NOMO-1 (cell line): ENCODE measurements around the gene DAPK1.

Experiments used
- DNase-seq, 2 experiments: peaks; one replicate each; lab custom pipeline; 2025; ENCODE audit not compliant: unreplicated experiment in 2 of 2; lab: John Stamatoyannopoulos, UW

Gene DAPK1

GRCh38 chr9:87638292-87638691 lies 140.6 kb downstream of the DAPK1 start:
- no peak for DNase-seq

- no peak for DNase-seq
Measured at GRCh38 chr9:87639949-87640348, 142.3 kb downstream of the DAPK1 start.

- no peak for DNase-seq
Measured at GRCh38 chr9:87640385-87640795, 142.7 kb downstream of the DAPK1 start.

- no peak for DNase-seq
Measured at GRCh38 chr9:87641067-87641466, 143.4 kb downstream of the DAPK1 start.

GRCh38 chr9:87642330-87643106 lies 144.9 kb downstream of the DAPK1 start:
- no peak for DNase-seq

- DNase-seq, result no peak
Measured at GRCh38 chr9:87643107-87643650, 145.5 kb downstream of the DAPK1 start.

GRCh38 chr9:87643778-87644570 lies 146.3 kb downstream of the DAPK1 start:
- no peak for DNase-seq

GRCh38 chr9:87644659-87645058 lies 147.0 kb downstream of the DAPK1 start:
- DNase-seq, result no peak

- no peak for DNase-seq
Measured at GRCh38 chr9:87646546-87646945, 148.9 kb downstream of the DAPK1 start.

GRCh38 chr9:87647114-87647513 lies 149.4 kb downstream of the DAPK1 start:
- DNase-seq, result no peak

- no peak for DNase-seq
Measured at GRCh38 chr9:87648606-87649005, 150.9 kb downstream of the DAPK1 start.

- DNase-seq, result no peak
Measured at GRCh38 chr9:87650611-87651295, 153.1 kb downstream of the DAPK1 start.

GRCh38 chr9:87651431-87651830 lies 153.8 kb downstream of the DAPK1 start:
- DNase-seq, result no peak

- DNase-seq, result peak; percentile 23 to 44
Measured at GRCh38 chr9:87653941-87654340, 156.3 kb downstream of the DAPK1 start.

- DNase-seq, result no peak
Measured at GRCh38 chr9:87655731-87656130, 158.1 kb downstream of the DAPK1 start.

GRCh38 chr9:87656485-87656884 lies 158.8 kb downstream of the DAPK1 start:
- no peak for DNase-seq

GRCh38 chr9:87657190-87657589 lies 159.5 kb downstream of the DAPK1 start:
- DNase-seq, result no peak

GRCh38 chr9:87657893-87658292 lies 160.2 kb downstream of the DAPK1 start:
- DNase-seq, result no peak

GRCh38 chr9:87658511-87658910 lies 160.8 kb downstream of the DAPK1 start:
- DNase-seq, result no peak

GRCh38 chr9:87659534-87660419 lies 162.1 kb downstream of the DAPK1 start:
- DNase-seq, result no peak
